Measurements from ENCODE around the gene GNB1. TPM values are rescaled to one million over a fixed set of nuclear protein-coding genes. Genes with fewer than 3 reads are reported as not detected.

The GNB1 gene
- total and polyA plus RNA-seq, 9 of the 15 experiments (the other 6 are each of a cell fraction or from before 2014, with no cell fraction given): 34.3 to 388 (median 114) TPM

DNA sequence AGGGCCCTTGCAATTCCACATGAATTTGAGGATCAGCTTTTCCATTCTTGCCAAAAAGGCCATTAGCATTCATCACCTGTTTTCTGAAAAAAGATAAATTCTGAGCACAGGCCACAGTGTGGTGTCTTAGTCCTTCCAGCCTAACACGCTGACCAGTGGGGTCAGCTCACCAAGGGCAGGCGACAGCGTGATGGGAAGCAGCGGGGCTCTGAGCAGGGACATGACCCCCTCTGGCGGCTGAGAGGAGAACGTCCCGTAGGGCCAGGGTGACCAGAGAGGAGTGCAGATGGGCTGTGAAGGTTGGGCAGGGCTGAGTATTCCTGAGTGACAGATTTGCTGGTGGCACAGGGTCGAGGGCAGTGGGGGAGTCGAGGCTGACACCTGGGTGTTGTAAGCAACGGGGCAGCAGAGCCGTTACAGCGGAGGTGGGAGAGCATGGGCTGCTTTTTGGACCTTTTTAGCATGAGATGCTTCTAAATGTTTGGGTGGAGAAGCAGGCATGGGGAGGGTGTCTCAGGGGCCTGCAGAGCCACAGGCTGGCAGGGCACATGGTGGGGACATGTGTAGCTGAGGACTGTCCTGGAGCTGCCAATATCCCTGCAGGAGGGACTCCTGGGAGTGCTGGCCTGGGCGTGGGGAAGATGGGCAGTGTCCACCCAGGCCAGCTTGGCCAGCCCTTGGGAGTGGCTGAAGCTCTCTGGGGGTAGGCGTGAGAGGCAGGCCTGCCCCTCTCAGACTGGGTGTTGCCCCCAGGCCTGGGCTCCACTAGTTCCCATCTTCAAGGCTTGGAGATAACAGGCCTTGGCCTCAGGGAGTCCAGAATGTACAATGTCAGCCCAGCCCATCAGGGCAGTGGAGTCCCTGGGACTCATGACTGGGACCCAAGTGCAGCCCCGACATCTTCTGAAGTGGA is 15.6 kb upstream of the GNB1 start:
- intact Hi-C loops (cut with micrococcal nuclease): loop anchor here (2.0 to 5.0 kb wide), 3 partner anchors 48 to 394 kb away; partner anchors contain the start of gene ATAD3A
- Histone ChIP-seq H3K4me1 (replicated peaks in 1 of 2; ENCODE audit: control insufficient read depth in 2 of 2, insufficient read depth in 2 of 2, low read length in 2 of 2) (peaks cover 12 to 56% of the 10 kb centered on the region in 2 experiments; a peak in 4 of 5 replicates), H3K4me2 (ENCODE audit: insufficient read depth, low read length) (no peak overlapping the region), H4K20me1 (replicated peaks; ENCODE audit: control insufficient read depth, insufficient read depth, low read length) (no peaks in the 10 kb centered on the region), H3K9ac (ENCODE audit: insufficient read depth in 1 of 2, low read depth in 2 of 2, low read length in 2 of 2) (peak overlapping the region; percentile 4 to 72; a peak in 3 of 4 replicates), H3K27ac (ENCODE audit: extremely low read depth, low read depth, low read length) (no peak overlapping the region), H3K9me1 (ENCODE audit: control insufficient read depth, insufficient read depth, low read length) (no peaks in the 10 kb centered on the region), H3K36me3 (ENCODE audit: control insufficient read depth, insufficient read depth, low read length) (no peaks in the 10 kb centered on the region), H3K27me3 (ENCODE audit: control insufficient read depth in 2 of 2, insufficient read depth in 2 of 2, low read length in 2 of 2) (no peaks in the 10 kb centered on the region), H3K79me2 (ENCODE audit: control insufficient read depth, insufficient read depth, low read length) (peaks cover 7% of the 10 kb centered on the region; the same call in 2 of the 3 replicates), H3K4me3 (no peak overlapping the region), H2AFZ (ENCODE audit: low read depth, low read length) (peak overlapping the region; percentile 84), H3K9me3 (replicated peaks; ENCODE audit: control insufficient read depth, insufficient read depth, low read depth, low read length) (0 out of 2 replicates have a peak, but pooled peaks cover 2% of the 10 kb centered on the region)
- in situ Hi-C loops (cut with MboI): loop anchor here (5.0 kb wide), 1 partner anchor 119 kb away; no protein-coding TSS in a partner anchor
- ChIA-PET CTCF (ENCODE audit: low intra/inter-chr PET ratio) (interaction anchor here (0.7 to 2.1 kb wide), 3 partner anchors 48 to 117 kb away, joined by 3 to 6 read pairs (median 4); no protein-coding TSS in a partner anchor), POLR2A (interaction anchor here (0.6 to 1.3 kb wide), 11 partner anchors 10 to 879 kb away, joined by 3 to 5 read pairs (median 3); no protein-coding TSS in a partner anchor)
- BruUV-seq (replicated peaks): no TSS peak
- ATAC-seq (peak; percentile 88), DNase-seq (ENCODE audit: extremely low read depth in 1 of 4, low spot score in 3 of 4) (peak; percentile 79 to 94 (median 86)), FAIRE-seq (peak; percentile 98)
- 12% methylated on average over 15 of the region's 15 CpGs for WGBS (ENCODE audit: insufficient coverage, low coverage, missing lambda C conversion rate)
- TF ChIP-seq RAD21 (CRISPR knock-in tag; conservative IDR thresholded peaks at IDR 0.05 in 1 of 2, IDR thresholded peaks at IDR 0.05 in 1 of 2) (peak; percentile 96 to 99), ZBTB40 (IDR thresholded peaks at IDR 0.05) (no peak), ZBTB40 (CRISPR knock-in tag; IDR thresholded peaks at IDR 0.05) (no peak), ZFP30 (CRISPR knock-in tag; IDR thresholded peaks at IDR 0.05; ENCODE audit: borderline replicate concordance) (no peak), ZNF57 (CRISPR knock-in tag; IDR thresholded peaks at IDR 0.05) (no peak), SMARCE1 (IDR thresholded peaks at IDR 0.05) (no peak), ZC3H4 (CRISPR knock-in tag; IDR thresholded peaks at IDR 0.05; ENCODE audit: borderline replicate concordance) (no peak)
- TF ChIP-seq, protein P1, sequence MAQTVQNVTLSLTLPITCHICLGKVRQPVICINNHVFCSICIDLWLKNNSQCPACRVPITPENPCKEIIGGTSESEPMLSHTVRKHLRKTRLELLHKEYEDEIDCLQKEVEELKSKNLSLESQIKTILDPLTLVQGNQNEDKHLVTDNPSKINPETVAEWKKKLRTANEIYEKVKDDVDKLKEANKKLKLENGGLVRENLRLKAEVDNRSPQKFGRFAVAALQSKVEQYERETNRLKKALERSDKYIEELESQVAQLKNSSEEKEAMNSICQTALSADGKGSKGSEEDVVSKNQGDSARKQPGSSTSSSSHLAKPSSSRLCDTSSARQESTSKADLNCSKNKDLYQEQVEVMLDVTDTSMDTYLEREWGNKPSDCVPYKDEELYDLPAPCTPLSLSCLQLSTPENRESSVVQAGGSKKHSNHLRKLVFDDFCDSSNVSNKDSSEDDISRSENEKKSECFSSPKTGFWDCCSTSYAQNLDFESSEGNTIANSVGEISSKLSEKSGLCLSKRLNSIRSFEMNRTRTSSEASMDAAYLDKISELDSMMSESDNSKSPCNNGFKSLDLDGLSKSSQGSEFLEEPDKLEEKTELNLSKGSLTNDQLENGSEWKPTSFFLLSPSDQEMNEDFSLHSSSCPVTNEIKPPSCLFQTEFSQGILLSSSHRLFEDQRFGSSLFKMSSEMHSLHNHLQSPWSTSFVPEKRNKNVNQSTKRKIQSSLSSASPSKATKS (CRISPR knock-in tag; IDR thresholded peaks at IDR 0.05): no peak
